Frontal cortex (tissue), 4 donors: Measurements from ENCODE around the gene ASMT. TPM values are rescaled to one million over a fixed set of nuclear protein-coding genes. Genes with fewer than 3 reads are reported as not detected.

ENCODE experiments used
- DNase-seq, 2 donors: peaks; one replicate each; pipeline ENCODE4 v3.0.0; 2012; ENCODE audit warnings: low spot score in 2 of 2
- FAIRE-seq: peaks from 2 replicates; lab custom pipeline; 2012; peaks lifted over from hg19 to GRCh38; lab: Jason Lieb, UNC
- total RNA-seq: library from RNA; depleted of rRNA; stranded (reverse); fragments of >200 nt; gene quantifications from one replicate; pipeline ENCODE4 v1.2.3, GENCODE V29; 2014
- donor health status: control.
- donor health status: control.
- donor health status: control.

ASMT gene
- total RNA-seq, 1 donor from 2014 or later: 0.41 TPM

DNA sequence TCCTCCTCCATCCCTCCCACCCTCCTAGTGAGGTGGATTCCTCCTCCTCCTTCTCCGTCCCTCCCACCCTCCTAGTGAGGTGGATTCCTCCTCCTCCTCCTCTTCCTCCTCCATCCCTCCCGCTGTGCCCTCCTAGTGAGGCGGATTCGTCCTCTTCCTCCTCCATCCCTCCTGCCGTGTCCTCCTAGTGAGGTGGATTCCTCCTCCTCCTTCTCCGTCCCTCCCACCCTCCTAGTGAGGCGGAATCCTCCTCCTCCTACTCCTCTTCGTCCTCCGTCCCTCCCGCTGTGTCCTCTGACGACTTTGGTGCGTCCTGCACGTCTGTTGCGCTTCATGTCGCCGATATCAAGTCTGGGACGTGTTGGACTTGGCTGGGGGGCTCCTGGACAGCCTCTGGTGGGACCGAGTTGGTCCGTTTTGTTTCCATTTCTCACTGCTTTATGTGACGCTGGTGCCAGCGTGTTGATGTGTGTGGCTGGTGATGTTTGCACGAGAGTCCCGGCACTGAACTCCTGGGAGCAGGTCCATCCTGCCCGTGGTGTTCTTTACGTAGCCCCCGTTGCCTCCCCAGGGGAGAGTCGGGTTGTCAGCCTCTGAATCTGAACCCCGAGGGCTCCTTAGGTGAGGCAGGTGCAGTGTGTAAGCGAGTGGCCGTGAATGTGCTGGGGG lies 18.0 kb upstream of the ASMT start:
- FAIRE-seq (no peak), DNase-seq (no peak)

- FAIRE-seq (no peak), DNase-seq (no peak)
These were observed 17.4 kb upstream of the ASMT start for GRCh38 chrX:1597345-1598020.

DNA sequence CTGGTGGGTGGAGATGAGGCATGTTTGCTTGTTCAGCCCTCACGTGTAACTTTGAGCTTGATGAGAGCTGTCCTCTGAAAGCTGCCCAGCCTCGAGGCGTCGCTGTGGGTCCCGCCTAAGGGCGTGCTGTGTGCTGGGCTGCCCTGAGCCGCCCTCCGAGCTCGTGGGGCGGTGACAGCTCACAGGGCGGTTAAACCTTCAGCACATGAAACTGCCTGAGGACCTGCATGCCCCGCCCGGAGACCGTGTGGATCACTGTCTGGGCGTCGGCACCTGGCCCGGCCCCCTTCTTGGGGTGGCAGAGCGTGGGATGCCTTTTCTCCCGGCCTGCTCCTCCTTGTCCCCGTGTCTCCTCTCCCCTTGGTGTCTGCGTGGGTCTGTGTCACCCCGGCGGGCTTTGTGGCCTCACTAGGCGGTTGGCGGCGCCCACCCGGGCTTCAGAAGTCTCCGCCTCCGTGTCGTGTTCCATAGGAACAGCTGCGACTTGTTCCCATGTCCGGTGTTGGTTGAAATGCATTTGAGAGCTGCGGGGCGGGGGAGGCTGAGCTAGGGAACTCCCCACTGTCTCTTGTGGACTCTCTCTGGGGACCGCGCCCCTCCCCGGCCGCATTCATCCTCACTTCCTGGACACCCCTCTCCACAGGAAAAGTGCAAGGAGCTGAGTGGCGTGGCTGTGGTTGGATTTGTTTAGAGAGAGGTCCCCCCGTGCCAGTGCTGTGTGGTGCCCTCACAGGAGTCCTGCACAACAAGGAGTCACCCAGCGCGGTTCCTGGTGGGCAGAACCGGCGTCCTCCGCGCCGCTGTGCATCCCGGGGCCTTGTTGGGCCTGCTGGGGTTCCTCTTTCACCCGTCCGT lies 16.6 kb upstream of the ASMT start:
- no peak for FAIRE-seq
- DNase-seq: peak in 1 of 2 donors; percentile 26

DNA sequence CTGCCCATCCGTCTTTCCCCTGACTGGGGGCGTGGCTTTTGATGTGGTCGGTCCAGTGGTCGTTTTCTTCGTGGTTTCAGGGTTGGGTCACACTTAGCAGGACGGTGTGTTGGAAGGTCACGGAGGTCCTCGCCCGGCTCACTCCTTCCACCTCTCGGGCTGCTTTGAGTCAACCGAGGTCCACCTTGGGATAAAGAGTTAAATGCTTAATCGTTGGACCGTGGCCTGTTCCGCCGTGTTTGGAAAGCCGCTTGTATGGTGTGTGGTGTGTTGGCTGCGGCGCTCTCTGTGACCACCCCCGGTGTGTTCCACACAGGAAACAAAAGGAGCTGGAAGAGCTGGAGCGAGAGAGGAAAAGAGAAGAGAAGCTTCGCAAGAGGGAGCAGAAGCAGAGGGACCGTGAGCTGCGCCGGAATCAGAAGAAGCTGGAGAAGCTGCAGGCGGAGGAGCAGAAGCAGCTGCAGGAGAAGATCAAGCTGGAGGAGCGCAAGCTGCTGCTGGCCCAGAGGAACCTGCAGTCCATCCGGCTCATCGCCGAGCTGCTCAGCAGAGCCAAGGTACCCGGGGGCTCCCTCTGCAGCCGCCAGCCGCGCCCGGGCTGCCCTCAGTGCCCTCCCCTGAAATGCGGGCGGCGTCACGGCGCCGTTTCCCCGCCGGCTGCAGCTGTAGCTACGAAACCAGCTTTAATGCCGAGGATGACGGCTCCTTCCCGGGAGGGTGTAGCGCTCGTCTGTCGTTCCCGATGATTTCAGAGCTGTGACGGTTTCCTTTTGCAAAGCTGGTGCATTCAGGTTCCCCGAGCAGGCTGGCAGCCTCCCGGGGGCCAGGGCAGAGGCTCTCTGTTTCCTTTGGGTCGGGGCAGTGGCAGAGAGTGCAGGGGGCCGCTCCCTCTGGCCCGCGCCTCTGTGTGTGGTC lies 15.7 kb upstream of the ASMT start:
- DNase-seq: peak in 1 of 2 donors; percentile 29
- FAIRE-seq: no peak

DNA sequence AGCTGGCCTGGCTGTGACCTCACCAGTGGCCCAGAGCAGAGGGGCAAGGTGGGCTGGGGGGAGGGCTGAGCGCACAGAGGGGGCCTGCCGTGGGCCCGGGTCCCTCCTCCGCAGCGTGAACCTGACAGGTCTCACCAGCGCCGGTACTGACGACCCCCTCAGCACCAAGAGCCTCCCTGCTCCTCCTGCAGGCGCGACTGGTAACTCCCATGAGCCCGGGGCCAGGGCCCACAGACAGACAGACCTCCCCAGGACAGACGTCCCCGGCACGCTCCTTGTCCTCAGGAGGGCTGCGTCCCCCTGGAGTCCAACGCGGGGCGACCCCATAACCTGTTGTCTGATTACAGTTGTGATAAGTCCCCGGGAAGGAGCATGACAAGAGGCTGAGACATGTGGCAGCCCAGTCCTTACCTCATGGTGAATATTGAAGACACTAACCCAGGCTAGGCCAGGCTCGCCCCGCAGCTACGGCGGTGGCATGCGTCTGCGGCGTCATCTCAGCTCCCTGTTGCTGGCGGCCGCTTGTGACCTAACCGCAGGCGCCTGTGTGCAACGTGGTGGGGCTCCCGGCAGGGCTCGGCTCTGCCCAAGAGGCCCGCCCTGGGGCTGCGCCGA lies 15.0 kb upstream of the ASMT start:
- DNase-seq (peak in 1 of 2 donors; percentile 29), FAIRE-seq (no peak)

- DNase-seq: peak in 1 of 2 donors; percentile 31
- no peak for FAIRE-seq
These were observed 14.3 kb upstream of the ASMT start for GRCh38 chrX:1600406-1601050.

- no peak for FAIRE-seq
- no peak for DNase-seq
These were observed 13.7 kb upstream of the ASMT start for GRCh38 chrX:1601051-1601767.

GRCh38 chrX:1601768-1602085 lies 13.1 kb upstream of the ASMT start:
- no peak for FAIRE-seq
- DNase-seq: no peak

- FAIRE-seq (no peak), DNase-seq (no peak)
These were observed 12.6 kb upstream of the ASMT start for GRCh38 chrX:1602299-1602698.

DNA sequence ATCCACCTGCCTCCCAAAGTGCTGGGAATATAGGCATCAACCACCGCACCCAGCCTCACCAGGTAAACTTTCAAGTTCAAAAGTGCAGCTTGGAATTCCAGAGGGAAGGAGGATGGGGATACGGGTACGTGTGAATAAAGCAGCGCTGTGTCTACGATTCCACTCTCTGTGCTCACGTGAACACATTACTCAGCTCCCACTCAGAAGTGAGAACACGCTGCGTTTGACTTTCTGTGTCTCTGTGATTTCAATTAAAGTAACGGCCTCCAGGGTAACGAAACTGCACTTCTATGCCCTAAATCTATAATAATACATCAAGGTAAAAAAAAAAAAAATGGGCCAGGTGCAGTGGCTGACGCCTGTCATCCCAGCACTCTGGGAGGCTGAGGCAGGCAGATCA lies 8.4 kb upstream of the ASMT start:
- FAIRE-seq (no peak), DNase-seq (no peak)

- no peak for DNase-seq
- no peak for FAIRE-seq
These were observed 5.5 kb upstream of the ASMT start for GRCh38 chrX:1609311-1609710.

DNA sequence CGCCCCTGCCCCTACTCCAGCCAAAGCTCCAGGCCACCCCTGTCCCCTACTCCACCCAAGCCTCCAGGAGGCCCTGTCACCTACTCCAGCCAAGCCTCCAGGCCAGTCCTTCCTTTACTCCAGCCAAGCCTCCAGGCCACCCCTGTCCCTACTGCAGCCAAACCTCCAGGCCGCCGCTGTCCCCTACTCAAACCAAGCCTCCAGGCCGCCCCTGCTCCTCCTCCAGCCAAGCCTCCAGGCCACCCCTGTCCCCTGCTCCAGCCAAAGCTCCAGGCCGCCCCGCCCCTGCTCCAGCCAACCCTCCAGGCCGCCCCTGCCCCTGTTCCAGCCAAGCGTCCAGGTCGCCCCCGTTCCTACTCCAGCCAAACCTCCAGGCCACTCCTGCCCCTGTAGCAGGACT lies 5.1 kb upstream of the ASMT start:
- FAIRE-seq (no peak), DNase-seq (no peak)

GRCh38 chrX:1610166-1610565 lies 4.7 kb upstream of the ASMT start:
- FAIRE-seq (no peak), DNase-seq (no peak)

DNA sequence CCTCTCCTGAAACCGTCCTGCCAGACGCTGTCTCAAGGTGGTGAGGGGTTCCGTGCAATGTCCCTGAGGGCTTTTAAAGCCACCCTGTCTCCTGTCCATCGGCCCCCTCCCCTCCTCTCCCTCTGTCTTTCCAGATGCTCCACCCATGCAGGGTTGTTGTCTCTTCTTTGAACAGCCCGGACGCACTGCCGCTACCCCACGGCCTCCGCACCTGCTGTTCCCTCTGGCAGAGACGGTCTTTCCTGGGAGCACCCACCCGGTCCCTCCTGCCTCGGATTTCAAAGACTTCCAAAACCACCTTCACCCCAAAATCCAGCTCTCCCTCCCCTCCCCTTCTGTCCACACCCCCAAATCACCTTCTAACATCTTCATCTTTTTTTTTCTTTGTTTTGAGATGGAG lies 4.1 kb upstream of the ASMT start:
- FAIRE-seq: no peak
- no peak for DNase-seq

DNA sequence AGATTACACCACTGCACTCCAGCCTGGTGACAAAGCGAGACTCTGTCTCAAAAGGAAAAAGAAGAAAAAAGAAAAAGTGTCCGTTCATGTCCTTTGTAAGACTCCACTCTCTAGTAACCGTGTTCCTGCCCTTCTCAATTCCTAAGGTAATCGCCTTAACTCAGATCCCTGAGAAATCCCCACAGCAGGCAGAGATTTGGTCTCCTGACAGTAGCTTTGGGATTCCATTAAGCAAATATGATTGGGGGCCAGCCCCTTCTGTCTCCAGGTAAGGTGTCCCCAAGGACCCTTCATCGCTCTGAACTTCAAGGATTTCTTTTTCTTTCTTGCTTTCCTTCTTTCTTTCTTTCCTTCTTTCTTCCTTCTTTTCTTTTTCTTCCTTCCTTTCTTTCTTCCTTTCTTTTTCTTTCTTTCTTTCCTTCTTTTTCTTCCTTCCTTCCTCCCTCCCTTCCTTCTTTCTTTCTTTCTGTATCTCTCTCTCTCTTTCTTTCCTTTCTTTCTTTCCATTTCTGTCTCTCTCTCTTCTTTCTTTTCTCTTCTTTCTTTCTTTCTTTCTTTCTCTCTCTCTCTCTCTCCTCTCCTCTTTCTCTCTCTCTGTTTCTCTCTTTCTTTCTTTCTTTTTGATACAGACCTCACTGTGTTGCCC lies 2.1 kb upstream of the ASMT start:
- DNase-seq (no peak), FAIRE-seq (no peak)

GRCh38 chrX:1618689-1619088 lies 3.8 kb downstream of the ASMT start:
- FAIRE-seq (no peak), DNase-seq (no peak)

DNA sequence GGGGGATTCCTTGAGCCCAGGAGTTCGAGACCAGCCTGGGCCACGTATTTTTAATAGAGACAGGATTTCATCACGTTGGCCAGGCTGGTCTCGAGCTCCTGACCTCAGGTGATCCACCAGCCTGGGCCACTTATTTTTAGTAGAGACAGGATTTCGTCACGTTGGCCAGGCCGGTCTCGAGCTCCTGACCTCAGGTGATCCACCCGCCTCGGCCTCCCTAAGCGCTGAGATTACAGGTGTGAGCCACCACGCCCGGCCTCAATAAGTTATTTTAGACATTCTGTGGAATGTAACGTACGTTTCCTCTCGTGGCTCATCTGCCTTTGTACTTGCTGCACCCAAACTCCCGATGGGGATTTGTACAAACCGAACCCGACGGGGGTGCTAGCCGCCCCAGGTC lies 8.8 kb downstream of the ASMT start:
- FAIRE-seq: no peak
- no peak for DNase-seq
